Fibroblast of skin of right quadriceps (primary cell): ENCODE data around the gene BCORL1.

Experiments
- DNase-seq: peaks from one replicate; pipeline ENCODE4 v3.0.0-alpha.2; 2013

Gene BCORL1

GRCh38 chrX:129968968-129969367 lies 13.5 kb upstream of the BCORL1 start:
- no peak for DNase-seq

GRCh38 chrX:129976441-129976840 lies 6.0 kb upstream of the BCORL1 start:
- DNase-seq: no peak

GRCh38 chrX:129979207-129979920 lies 3.1 kb upstream of the BCORL1 start:
- DNase-seq: no peak

- DNase-seq: no peak
These were observed 2.4 kb upstream of the BCORL1 start for GRCh38 chrX:129980001-129980401.

- DNase-seq: no peak
These were observed 1.8 kb upstream of the BCORL1 start for GRCh38 chrX:129980540-129981199.

GRCh38 chrX:129981200-129981553 lies 1.3 kb upstream of the BCORL1 start:
- no peak for DNase-seq

- no peak for DNase-seq
These were observed 609 bp upstream of the BCORL1 start for GRCh38 chrX:129981752-129982299.

- DNase-seq: no peak
These were observed 1.2 kb downstream of the BCORL1 start for GRCh38 chrX:129983575-129984110.

GRCh38 chrX:129984111-129984958 lies 1.9 kb downstream of the BCORL1 start:
- no peak for DNase-seq

- DNase-seq: no peak
These were observed 5.4 kb downstream of the BCORL1 start for GRCh38 chrX:129987871-129988270.

- DNase-seq: no peak
These were observed 9.7 kb downstream of the BCORL1 start for GRCh38 chrX:129992181-129992580.

- DNase-seq: peak; percentile 65
These were observed 13.7 kb downstream of the BCORL1 start for GRCh38 chrX:129996120-129996519.

- DNase-seq: no peak
These were observed 14.7 kb downstream of the BCORL1 start for GRCh38 chrX:129997086-129997485.

- DNase-seq: no peak
These were observed 15.6 kb downstream of the BCORL1 start for GRCh38 chrX:129998021-129998420.

- DNase-seq: no peak
These were observed 19.5 kb downstream of the BCORL1 start for GRCh38 chrX:130001893-130002292.

- no peak for DNase-seq
These were observed 20.1 kb downstream of the BCORL1 start for GRCh38 chrX:130002541-130002940.

GRCh38 chrX:130005089-130005807 lies 22.8 kb downstream of the BCORL1 start:
- DNase-seq: no peak

- DNase-seq: no peak
These were observed 27.3 kb downstream of the BCORL1 start for GRCh38 chrX:130009658-130010223.

GRCh38 chrX:130012683-130013082 lies 30.2 kb downstream of the BCORL1 start:
- no peak for DNase-seq

- no peak for DNase-seq
These were observed 31.2 kb downstream of the BCORL1 start for GRCh38 chrX:130013661-130014060.

- no peak for DNase-seq
These were observed 31.9 kb downstream of the BCORL1 start for GRCh38 chrX:130014356-130014755.

GRCh38 chrX:130014770-130015169 lies 32.3 kb downstream of the BCORL1 start:
- no peak for DNase-seq
